ENCODE data around the gene SNU13. TPM values are rescaled to one million over a fixed set of nuclear protein-coding genes. Genes with fewer than 3 reads are reported as not detected.
A peak's percentile ranks its signal among the peaks of the same experiment; 100 is the strongest.
"Not testable (repeated sequence)": the region's sequence is repeated elsewhere in the genome, so short reads cannot be mapped to it uniquely, and the experiment has no call there.

The SNU13 gene
- total RNA-seq, 1 donor from 2014 or later = 115 TPM

- Mint-ChIP-seq H3K4me1 (peaks cover 21% of the 10 kb centered on the region), H3K27me3 (ENCODE audit: low read depth) (no peaks in the 10 kb centered on the region), H3K27ac (no peak overlapping the region), H3K4me3 (no peak overlapping the region), H3K9me3 (peaks cover 3% of the 10 kb centered on the region), H3K36me3 (peaks cover 20% of the 10 kb centered on the region)
- no peak for DNase-seq (ENCODE audit: low spot score in 2 of 2, unreplicated experiment in 2 of 2)
- no peak for TF ChIP-seq CTCF (IDR thresholded peaks at IDR 0.05; ENCODE audit: unreplicated experiment)
Measured at GRCh38 chr22:41664951-41665350, 23.7 kb downstream of the SNU13 start.

DNA sequence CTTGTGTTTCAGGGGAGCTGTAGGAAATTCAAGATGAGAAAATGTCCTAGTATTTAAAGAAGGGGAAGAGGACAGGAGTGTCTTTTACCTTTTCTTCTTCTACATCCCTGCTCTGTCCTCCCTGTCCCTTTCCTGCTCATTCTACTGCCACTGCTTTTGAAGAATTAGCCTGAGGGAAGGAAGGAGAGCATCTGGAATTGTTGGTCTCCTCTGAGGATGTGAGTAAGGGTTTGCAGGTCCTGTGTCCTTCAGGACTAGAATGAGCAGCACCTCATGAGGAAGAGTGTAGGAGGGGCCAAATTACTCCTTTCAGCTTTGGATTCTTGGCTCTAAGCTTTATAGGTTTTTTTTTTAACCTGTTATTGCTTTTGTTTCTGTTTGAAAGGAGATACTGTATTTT is 24.2 kb downstream of the SNU13 start:
- Mint-ChIP-seq H3K27ac (peak overlapping the region; percentile 53), H3K4me1 (peaks cover 20% of the 10 kb centered on the region), H3K9me3 (peaks cover 3% of the 10 kb centered on the region), H3K27me3 (ENCODE audit: low read depth) (no peaks in the 10 kb centered on the region), H3K4me3 (no peak overlapping the region), H3K36me3 (peaks cover 22% of the 10 kb centered on the region)
- no peak for DNase-seq (ENCODE audit: low spot score in 2 of 2, unreplicated experiment in 2 of 2)
- TF ChIP-seq CTCF (IDR thresholded peaks at IDR 0.05; ENCODE audit: unreplicated experiment) = no peak

- not testable (repeated sequence) for H3K27me3 Mint-ChIP-seq (ENCODE audit: low read depth); H3K27ac Mint-ChIP-seq; H3K9me3 Mint-ChIP-seq; H3K4me3 Mint-ChIP-seq; DNase-seq (ENCODE audit: low spot score in 2 of 2, unreplicated experiment in 2 of 2)
- peaks cover 16% of the 10 kb centered on the region for H3K4me1 Mint-ChIP-seq
- H3K36me3 Mint-ChIP-seq = peaks cover 27% of the 10 kb centered on the region
Measured at GRCh38 chr22:41663594-41663993, 25.1 kb downstream of the SNU13 start.

GRCh38 chr22:41661713-41662112 is 27.0 kb downstream of the SNU13 start:
- H3K4me3 Mint-ChIP-seq = no peak overlapping the region
- peaks cover 3% of the 10 kb centered on the region for H3K9me3 Mint-ChIP-seq
- no peaks in the 10 kb centered on the region for H3K27me3 Mint-ChIP-seq (ENCODE audit: low read depth)
- H3K36me3 Mint-ChIP-seq = peaks cover 33% of the 10 kb centered on the region
- H3K27ac Mint-ChIP-seq = no peak overlapping the region
- no peak for TF ChIP-seq CTCF (IDR thresholded peaks at IDR 0.05; ENCODE audit: unreplicated experiment)
- DNase-seq (ENCODE audit: low spot score in 2 of 2, unreplicated experiment in 2 of 2) = no peak
- peaks cover 9% of the 10 kb centered on the region for H3K4me1 Mint-ChIP-seq

DNA sequence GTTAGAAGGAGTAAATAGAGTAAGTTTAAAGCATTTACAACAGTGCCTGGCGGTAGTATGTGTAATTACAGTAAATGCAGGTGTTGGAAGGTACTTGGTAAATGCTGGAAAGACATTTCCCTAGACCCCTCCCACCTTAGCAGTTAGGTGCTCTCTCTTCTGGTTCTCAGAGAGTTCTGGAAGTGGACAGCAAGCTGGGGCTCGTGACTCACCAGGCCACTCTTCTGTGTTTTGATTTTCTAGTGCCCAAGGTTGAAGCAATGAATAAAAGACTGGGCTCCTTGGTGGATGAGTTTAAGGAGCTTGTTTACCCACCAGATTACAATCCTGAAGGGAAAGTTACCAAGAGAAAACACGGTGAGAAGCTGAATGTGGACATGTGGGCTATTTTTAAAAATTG is 27.6 kb downstream of the SNU13 start:
- Mint-ChIP-seq H3K27me3 (ENCODE audit: low read depth) (no peaks in the 10 kb centered on the region), H3K4me3 (no peak overlapping the region), H3K4me1 (peaks cover 12% of the 10 kb centered on the region), H3K27ac (no peak overlapping the region), H3K9me3 (peaks cover 3% of the 10 kb centered on the region), H3K36me3 (peaks cover 35% of the 10 kb centered on the region)
- no peak for TF ChIP-seq CTCF (IDR thresholded peaks at IDR 0.05; ENCODE audit: unreplicated experiment)
- no peak for DNase-seq (ENCODE audit: low spot score in 2 of 2, unreplicated experiment in 2 of 2)

GRCh38 chr22:41660416-41660815 is 28.3 kb downstream of the SNU13 start:
- no peak for TF ChIP-seq CTCF (IDR thresholded peaks at IDR 0.05; ENCODE audit: unreplicated experiment)
- Mint-ChIP-seq H3K36me3 (peaks cover 37% of the 10 kb centered on the region), H3K4me1 (peaks cover 12% of the 10 kb centered on the region), H3K27me3 (ENCODE audit: low read depth) (no peaks in the 10 kb centered on the region), H3K4me3 (no peak overlapping the region), H3K9me3 (peaks cover 3% of the 10 kb centered on the region), H3K27ac (peak overlapping the region; percentile 49)
- DNase-seq (ENCODE audit: low spot score in 2 of 2, unreplicated experiment in 2 of 2) = no peak
